GM12865 (cell line): ENCODE measurements around the gene LDLRAD4.

ENCODE experiments used
- DNase-seq: peaks from one replicate; pipeline ENCODE4 v3.0.0; 2010; ENCODE audit warnings: low read depth
- H3K4me3 ChIP-seq: 2 replicates; pipeline ENCODE4 v1.5.1; 2011; ENCODE audit warnings: mild to moderate bottlenecking, low read depth, low read length, control low read depth
- TF ChIP-seq, protein P1 (sequence below): IDR thresholded peaks from 2 replicates; pipeline ENCODE4 v1.5.1; 2011; ENCODE audit warnings: low read length, control low read depth, low read depth, inconsistent platforms; ENCODE audit not compliant: insufficient read depth; ENCODE audit errors: missing control alignments

LDLRAD4 gene

DNA sequence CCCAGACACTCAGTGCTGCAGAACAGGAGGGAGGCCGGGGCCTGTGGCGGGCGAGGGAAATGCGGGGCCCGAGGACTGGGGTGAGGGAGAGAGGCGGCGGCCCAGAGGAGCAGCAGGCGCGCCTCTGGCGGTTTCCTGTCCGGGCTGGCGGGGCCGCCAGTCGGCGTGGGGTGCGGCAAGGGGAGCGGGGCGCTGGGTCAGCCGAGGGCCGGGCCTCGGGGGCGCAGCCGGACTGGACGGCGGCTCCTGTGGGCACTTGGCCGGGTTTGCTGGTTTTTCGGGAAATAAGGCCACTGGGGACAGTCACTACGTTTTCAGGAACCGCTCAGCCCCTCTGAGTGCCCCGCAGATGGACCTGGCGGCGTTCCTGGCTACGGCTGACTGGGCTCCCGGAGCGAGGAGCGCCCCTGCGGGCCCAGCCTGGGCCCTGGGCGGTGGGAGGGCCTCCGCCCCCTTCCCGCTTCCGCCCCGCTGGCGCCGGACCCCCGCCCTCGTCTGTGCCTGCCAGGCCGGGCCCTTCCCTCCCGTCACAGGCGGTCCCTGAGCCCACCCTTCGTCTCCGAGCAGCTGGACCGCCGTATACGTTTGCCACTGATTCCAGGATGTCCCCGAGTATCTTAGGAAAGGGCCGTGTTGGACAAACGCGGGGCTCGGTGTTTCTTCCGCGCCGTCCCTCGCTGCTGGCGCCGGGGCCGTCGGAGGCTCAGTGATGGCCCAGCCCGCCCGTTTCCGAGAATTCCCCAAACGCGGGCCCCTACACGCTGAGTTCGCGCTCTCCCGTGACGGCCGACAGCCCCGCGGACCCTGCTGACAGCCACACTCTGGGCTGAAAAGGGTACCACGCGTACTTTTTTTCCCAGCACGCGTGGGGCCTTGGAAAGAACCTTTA is 423.2 kb downstream of the LDLRAD4 start:
- TF ChIP-seq, protein P1, sequence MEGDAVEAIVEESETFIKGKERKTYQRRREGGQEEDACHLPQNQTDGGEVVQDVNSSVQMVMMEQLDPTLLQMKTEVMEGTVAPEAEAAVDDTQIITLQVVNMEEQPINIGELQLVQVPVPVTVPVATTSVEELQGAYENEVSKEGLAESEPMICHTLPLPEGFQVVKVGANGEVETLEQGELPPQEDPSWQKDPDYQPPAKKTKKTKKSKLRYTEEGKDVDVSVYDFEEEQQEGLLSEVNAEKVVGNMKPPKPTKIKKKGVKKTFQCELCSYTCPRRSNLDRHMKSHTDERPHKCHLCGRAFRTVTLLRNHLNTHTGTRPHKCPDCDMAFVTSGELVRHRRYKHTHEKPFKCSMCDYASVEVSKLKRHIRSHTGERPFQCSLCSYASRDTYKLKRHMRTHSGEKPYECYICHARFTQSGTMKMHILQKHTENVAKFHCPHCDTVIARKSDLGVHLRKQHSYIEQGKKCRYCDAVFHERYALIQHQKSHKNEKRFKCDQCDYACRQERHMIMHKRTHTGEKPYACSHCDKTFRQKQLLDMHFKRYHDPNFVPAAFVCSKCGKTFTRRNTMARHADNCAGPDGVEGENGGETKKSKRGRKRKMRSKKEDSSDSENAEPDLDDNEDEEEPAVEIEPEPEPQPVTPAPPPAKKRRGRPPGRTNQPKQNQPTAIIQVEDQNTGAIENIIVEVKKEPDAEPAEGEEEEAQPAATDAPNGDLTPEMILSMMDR: no peak
- DNase-seq: no peak
- no peak overlapping the region for H3K4me3 ChIP-seq

DNA sequence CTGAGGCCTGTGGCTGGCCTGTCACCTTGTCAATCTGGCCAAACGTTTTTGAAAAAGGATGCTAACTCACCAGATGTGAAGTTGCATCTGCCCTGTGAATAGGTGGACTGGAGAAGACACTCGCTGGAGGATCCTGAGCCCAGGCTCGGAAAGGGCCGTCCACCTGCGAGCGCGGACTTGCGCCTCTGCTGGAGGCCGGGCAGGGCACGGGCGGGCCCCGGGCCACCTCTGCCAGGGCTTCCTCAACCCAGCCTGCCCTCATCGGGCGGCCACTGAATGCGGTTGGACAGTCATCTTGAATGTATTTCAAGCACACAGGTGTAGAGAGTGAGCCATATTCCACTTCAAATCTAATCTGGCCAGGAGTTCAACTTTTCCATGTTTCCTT is 423.9 kb downstream of the LDLRAD4 start:
- DNase-seq: no peak
- TF ChIP-seq, protein P1: no peak
- H3K4me3 ChIP-seq: no peak overlapping the region

DNA sequence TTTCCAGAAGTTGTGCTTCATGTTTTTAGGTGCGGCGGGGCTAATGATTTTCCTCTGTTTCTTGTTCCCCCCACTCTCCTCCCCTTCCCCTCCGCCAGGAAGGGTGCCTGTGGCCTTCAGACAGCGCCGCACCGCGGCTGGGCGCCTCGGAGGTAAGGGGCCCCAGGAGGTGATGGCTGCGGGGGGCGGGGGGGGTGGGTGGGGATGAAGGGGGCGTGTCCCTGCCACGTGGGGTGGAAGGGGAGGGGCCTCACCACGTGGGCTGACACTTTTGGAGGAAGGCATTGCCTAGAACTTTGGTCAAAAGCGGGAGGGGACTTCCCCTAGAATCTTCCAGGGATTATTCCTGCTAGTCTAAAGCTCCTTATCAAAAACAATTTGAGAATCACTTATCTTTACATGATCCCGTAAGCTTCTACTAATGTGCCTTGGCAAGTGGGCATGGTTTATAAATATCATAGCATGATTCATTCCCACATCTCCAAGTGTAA is 424.7 kb downstream of the LDLRAD4 start:
- TF ChIP-seq, protein P1: no peak
- DNase-seq: no peak
- H3K4me3 ChIP-seq: no peak overlapping the region

DNA sequence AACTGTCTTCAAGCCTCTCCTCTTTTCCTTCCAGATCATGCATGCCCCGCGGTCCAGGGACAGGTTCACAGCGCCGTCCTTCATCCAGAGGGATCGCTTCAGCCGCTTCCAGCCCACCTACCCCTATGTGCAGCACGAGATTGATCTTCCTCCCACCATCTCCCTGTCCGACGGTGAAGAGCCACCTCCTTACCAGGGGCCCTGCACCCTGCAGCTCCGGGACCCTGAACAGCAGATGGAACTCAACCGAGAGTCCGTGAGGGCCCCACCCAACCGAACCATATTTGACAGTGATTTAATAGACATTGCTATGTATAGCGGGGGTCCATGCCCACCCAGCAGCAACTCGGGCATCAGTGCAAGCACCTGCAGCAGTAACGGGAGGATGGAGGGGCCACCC is 426.5 kb downstream of the LDLRAD4 start:
- no peak for DNase-seq
- TF ChIP-seq, protein P1: no peak
- no peak overlapping the region for H3K4me3 ChIP-seq

DNA sequence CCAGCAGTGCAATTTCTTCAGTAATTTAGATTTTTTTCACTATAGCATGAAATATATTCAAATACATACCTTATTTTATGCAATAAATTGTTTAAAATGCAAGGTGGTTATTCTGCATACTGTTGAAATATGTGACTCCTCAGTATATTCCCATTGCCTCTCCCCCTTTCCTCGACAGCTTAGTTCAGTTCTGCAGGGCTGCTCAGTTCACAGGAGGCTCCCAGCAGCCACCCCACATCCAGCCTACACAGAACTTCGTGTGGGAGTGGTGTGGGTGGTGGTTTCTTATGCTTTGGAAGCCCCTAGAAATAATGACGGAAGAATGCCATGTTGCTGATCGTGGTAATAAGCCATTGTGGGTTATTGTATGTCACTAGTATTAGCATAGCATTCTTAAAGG is 428.1 kb downstream of the LDLRAD4 start:
- no peak overlapping the region for H3K4me3 ChIP-seq
- no peak for DNase-seq
- TF ChIP-seq, protein P1: no peak

DNA sequence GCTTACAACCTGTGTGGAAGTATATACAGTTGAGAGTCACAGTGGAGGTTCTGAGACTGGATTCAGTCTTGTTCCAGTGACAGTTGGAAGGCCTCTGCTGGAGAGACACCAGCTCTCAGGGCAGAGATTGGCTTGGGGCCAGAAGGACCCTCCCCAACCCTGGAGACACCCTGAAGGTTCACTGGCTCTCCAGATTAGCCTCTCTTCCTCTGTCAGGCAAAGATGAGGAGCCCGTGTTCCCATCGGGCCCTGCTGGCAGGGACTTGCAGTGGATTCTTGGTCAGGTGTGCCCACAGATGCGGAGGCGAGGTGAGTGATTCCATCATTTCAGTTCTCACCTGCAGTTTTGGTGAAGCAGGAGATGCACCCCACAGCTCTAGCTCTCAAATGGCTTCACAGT is 429.2 kb downstream of the LDLRAD4 start:
- TF ChIP-seq, protein P1: no peak
- H3K4me3 ChIP-seq: no peak overlapping the region
- no peak for DNase-seq
